Right kidney (tissue), 1 donor: ENCODE measurements around the gene ABCA7.

ENCODE experiments used
- DNase-seq: peaks from one replicate; pipeline ENCODE4 v3.0.0-alpha.2; 2016

Gene ABCA7

GRCh38 chr19:1002600-1002999 is 37.3 kb upstream of the ABCA7 start:
- no peak for DNase-seq

- no peak for DNase-seq
These were observed 36.6 kb upstream of the ABCA7 start for GRCh38 chr19:1003283-1003682.

- DNase-seq, result no peak
These were observed 35.6 kb upstream of the ABCA7 start for GRCh38 chr19:1004204-1004802.

DNA sequence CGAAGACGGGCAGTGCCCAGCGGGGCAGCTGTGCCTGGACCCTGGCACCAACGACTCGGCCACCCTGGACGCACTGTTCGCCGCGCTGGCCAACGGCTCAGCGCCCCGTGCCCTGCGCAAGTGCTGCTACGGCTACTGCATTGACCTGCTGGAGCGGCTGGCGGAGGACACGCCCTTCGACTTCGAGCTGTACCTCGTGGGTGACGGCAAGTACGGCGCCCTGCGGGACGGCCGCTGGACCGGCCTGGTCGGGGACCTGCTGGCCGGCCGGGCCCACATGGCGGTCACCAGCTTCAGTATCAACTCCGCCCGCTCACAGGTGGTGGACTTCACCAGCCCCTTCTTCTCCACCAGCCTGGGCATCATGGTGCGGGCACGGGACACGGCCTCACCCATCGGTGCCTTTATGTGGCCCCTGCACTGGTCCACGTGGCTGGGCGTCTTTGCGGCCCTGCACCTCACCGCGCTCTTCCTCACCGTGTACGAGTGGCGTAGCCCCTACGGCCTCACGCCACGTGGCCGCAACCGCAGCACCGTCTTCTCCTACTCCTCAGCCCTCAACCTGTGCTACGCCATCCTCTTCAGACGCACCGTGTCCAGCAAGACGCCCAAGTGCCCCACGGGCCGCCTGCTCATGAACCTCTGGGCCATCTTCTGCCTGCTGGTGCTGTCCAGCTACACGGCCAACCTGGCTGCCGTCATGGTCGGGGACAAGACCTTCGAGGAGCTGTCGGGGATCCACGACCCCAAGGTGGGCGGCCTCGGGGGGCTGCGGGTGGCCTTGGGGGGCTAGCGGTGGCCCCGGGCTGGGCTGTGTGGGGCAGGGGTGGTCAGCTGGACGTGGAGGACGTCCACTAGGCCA is 34.9 kb upstream of the ABCA7 start:
- DNase-seq, result no peak

- DNase-seq, result no peak
These were observed 33.1 kb upstream of the ABCA7 start for GRCh38 chr19:1006711-1007398.

- DNase-seq, result no peak
These were observed 32.3 kb upstream of the ABCA7 start for GRCh38 chr19:1007399-1008251.

DNA sequence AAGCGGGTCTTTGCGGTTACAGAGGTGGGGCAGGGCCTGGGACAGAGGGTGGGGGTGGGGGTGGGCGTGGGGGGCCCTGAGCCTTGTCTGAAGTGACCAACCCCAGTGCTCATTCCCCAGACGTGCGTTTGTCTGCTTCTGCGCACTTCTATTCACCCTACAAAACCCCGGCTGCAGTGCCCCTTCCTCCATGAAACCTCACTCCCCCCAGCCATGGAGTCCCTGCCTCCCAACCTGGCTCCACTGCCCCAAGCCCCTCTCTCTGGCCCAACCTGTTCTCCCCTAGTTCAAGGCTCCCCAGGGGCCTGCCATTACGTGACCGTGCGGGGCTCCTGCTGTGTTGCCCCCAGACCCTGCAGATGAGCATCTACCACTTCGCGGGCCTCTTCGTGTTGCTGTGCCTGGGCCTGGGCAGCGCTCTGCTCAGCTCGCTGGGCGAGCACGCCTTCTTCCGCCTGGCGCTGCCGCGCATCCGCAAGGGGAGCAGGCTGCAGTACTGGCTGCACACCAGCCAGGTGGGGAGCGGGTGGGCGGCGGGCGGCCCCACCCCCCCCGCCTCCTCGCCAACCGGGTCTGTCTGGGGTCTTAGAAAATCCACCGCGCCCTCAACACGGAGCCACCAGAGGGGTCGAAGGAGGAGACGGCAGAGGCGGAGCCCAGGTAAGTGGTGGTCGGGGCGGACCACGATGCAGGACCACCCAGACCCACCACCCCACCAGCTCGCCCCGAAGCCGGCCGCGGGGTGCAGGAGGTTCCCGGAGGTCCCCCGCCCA is 31.5 kb upstream of the ABCA7 start:
- no peak for DNase-seq

GRCh38 chr19:1009041-1009980 is 30.6 kb upstream of the ABCA7 start:
- no peak for DNase-seq

DNA sequence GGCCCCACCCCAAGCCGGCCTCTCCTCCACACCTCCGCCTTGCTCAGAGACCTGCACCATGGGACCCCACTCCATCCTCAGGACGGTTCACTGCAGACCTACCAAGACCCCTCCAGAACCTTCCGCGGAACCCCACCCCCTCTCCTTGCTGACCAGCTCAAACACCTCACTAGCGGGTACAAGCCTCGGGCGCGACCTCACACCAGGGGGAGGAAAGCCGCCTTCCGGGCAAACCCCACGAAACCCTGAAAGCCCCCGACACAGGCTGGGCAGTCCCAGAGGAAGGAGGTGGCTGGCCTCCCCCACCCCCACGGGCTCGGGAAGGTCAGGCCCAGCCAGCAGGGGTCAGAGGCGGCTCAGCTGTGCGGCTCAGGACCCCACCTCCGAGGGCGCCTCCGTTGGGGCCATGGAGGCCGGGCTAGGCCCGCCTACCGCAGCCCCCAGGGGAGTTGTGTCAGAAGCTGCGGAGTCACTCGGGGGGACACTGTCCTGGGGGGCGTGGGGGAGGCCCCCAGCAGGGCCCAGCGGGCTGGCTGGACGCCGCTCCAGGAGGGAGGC is 29.8 kb upstream of the ABCA7 start:
- no peak for DNase-seq

DNA sequence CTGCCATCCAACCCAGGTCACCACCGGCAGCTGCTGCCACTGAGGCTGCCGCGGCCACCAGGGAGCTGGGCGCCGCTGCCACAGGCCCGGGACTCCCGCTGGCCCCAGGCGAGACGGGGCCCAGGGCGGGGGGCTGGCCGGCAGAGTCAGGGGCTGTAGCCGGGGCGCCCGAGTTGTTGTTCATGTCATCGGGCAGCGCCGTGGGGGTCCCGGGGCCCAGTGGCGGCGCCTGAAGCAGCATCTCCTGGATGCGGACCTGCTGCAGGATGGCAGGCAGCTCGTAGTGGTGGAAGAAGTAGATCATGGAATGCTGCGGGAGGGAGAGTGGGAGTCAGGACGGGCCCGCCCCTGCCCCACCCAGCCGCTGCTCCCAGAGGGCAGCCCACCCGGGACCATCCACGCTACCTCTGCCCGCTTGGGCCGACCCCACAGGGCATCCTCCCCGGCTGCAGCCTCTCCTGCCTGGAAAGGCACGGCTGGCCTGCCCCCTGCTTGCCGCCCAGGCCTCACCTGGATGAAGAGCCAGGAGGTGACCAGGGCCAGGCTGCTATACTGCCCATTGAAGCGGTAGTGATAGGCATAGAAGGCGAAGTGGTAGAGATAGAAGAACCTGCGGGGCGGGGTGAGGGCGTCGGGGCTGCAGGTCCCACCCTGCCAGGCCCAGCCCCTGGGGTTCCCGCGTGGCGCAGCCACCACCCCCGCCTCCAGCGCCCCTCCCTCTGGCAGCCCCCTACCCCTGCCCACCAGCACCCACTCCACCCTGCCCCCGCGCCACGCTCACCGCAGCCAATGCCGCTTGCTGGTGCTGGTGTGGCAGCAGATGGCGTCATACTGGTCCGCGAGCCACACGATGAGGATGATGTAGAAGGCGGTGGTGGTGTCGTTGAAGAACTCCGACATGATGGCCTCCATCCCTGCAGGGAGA is 29.1 kb upstream of the ABCA7 start:
- no peak for DNase-seq

DNA sequence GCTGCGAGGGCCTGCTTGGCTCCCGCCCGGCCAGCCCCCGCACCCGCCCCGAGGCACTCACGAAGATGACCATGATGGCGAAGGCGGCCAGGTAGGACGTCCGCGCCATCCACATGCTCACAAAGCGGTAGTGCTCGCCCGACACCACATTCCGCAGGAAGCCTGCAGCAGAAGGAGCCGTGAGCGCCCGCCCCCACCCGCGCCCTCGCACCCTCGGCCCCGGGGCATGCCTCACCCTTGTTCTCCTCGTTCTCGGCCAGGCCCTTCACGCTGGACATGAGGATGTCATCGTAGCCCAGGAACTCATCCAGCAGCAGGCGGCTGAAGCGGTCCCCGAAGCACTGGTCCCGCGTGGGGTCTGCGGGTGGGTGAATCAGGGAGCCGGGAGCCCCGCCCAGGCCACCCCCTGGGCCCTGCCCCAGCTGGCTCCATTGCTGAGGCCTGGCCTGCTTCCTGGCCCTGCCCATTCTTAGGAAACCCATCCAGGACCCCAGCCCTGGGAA is 28.0 kb upstream of the ABCA7 start:
- DNase-seq, result no peak

DNA sequence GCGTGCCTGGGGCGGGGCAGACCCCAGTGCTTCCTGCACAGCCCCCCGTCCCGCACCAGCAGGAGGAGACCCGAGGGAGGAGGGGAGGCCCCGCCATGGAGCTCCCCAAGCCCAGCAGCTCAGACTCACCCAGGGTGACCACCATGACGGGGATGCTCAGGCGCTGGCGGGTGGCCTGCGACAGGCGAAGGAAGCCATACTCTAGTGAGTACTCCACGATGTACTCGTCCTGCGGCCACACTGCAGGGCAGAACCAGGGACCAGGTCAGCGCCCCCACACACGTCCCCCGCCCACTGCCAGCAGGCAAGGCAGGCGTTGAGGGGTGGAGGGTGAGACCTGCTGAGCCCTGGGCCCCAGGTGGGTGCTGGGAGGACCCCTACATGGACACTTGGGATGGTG is 27.6 kb upstream of the ABCA7 start:
- DNase-seq, result no peak

- no peak for DNase-seq
These were observed 26.7 kb upstream of the ABCA7 start for GRCh38 chr19:1013218-1013617.

- DNase-seq, result no peak
These were observed 25.5 kb upstream of the ABCA7 start for GRCh38 chr19:1014161-1015060.

DNA sequence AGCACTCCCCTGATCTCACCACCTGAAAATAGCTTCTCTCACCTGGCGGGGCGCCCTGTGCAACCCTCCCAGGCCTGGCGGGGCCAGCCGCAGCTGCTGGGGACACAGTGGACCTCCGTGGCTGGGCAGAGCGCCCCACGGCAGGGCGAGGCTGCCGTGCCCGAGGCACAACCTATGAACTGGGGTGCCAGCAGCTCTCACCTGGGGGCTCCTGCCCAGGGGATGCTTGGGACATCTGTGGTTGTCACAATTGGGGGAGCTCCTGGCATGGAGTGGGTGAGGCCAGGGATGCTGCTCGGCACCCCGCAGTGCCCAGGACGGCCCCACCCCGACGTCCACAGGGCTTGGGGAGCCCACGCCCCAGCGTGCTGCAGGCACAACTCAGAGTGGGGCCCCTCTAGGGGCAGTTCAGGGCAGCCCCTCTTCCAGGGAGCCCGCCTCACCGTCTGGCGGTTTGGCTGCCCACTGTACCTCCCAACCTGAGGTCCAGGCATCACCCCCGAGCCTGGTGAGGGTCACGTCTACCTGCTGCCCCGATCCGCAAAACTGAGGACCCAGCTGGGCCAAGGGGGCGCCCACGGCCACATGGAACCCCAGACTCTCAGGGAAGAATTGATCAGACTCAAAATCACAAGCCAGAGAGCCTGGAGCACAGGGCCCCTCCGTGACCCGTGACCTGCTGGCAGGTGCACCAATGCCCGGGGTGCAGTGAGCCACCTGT is 24.7 kb upstream of the ABCA7 start:
- DNase-seq, result no peak

DNA sequence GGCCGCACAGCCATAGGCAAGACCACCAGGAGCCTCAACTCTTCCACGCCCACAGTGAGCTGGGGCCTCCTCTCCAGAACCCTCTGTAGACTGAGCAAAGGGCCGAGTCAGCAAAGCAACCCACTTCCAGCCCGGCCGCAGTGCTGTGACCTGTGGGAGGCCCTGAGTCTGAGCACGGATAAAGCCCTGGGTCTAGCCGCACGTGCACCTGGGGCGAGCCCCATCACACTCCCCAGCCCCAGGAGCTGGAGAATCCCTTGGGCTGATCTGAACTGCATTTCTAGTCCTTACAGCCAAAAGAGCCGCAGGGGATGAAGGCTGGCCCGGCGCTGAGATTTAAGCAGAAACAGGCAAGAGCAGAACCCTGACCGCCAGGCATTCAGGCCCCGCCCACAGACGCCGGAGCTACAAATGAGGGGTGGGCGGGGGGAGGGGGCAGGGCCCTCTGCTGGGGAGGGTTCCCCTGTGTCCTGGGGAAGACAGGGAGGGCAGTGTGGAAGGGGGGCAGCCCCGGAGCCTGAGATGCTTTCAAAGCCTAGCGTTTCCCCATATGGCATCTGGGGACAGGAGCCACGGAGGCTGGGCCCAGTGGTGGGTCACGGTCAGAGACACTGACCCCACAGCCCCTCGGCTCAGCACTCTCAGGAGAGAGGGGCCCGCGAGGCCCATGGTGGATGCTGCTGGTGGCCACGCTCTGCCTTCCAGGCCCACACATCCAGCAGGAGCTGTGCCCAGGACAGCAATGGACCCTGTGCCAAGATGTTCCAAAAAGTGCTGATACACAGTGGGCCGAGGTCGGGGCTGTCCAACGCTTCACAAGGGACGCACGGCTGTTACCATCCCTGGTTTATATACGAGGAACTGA is 23.9 kb upstream of the ABCA7 start:
- DNase-seq, result no peak
